Natural killer cell (primary cell): ENCODE measurements around the gene TBL1XR1. TPM values are rescaled to one million over a fixed set of nuclear protein-coding genes. Genes with fewer than 3 reads are reported as not detected.

ENCODE experiments used
- ATAC-seq, 3 donors: fragments of 150-1000 bp in 2 of 3; fragments of 200-7000 bp in 1 of 3; cut with Tn5 transposase; 1 replicate in 1 of 3; 2 replicates in 2 of 3; pipeline ENCODE4 v1.10.0; 2021; ENCODE audit warnings: mild to moderate bottlenecking in 2 of 3, moderate library complexity in 2 of 3
- DNase-seq, 2 donors: peaks; one replicate each; pipeline versions ENCODE4 v3.0.0 to v3.0.0-alpha.2; 2013 to 2021; ENCODE audit warnings: mixed read lengths in 1 of 2
- H3K27ac ChIP-seq: one replicate; pipeline ENCODE4 v1.5.1; 2013; ENCODE audit warnings: mild to moderate bottlenecking, low read length
- H3K27me3 ChIP-seq: one replicate; pipeline ENCODE4 v1.6.1; 2013; ENCODE audit warnings: low read length; ENCODE audit not compliant: control insufficient read depth, insufficient read depth
- H3K36me3 ChIP-seq: one replicate; pipeline ENCODE4 v1.6.1; 2013; ENCODE audit warnings: low read length; ENCODE audit not compliant: control insufficient read depth, insufficient read depth
- H3K4me1 ChIP-seq: one replicate; pipeline ENCODE4 v1.6.1; 2013; ENCODE audit warnings: low read length; ENCODE audit not compliant: control insufficient read depth, insufficient read depth
- H3K4me3 ChIP-seq: one replicate; pipeline ENCODE4 v1.5.1; 2013; ENCODE audit warnings: low read length
- H3K9me3 ChIP-seq: one replicate; pipeline ENCODE4 v1.6.1; 2013; ENCODE audit warnings: low read length; ENCODE audit not compliant: control insufficient read depth, insufficient read depth
- H3K27ac Mint-ChIP-seq, 2 donors: one replicate each; pipeline ENCODE4 v1.8.0; 2022; ENCODE audit warnings: mild to moderate bottlenecking in 2 of 2, mixed read lengths in 2 of 2, moderate library complexity in 1 of 2
- H3K27me3 Mint-ChIP-seq, 2 donors: one replicate each; pipeline ENCODE4 v1.8.0; 2022; ENCODE audit warnings: low read depth in 2 of 2, mixed read lengths in 2 of 2
- H3K36me3 Mint-ChIP-seq: one replicate; pipeline ENCODE4 v1.8.0; 2022; ENCODE audit warnings: mixed read lengths
- H3K4me1 Mint-ChIP-seq, 2 donors: one replicate each; pipeline ENCODE4 v1.8.0; 2022; ENCODE audit warnings: mixed read lengths in 2 of 2
- H3K4me3 Mint-ChIP-seq: one replicate; pipeline ENCODE4 v1.8.0; 2022; ENCODE audit warnings: mild to moderate bottlenecking, moderate library complexity, mixed read lengths
- H3K9me3 Mint-ChIP-seq, 2 donors: one replicate each; pipeline ENCODE4 v1.8.0; 2022; ENCODE audit warnings: mixed read lengths in 2 of 2
- WGBS: methylation state at CpG from one replicate; pipeline ENCODE4 v1.1.7; 2013; ENCODE audit warnings: missing lambda C conversion rate; ENCODE audit not compliant: insufficient coverage; 5-methylcytosine and 5-hydroxymethylcytosine counted together
- intact Hi-C: fragments of 100-400 bp; cut with micrococcal nuclease; formaldehyde crosslinking; loops from one replicate; pipeline ENCODE4 v1.14.2; 2022
- total RNA-seq, 4 donors: library from RNA; stranded (reverse); fragments of 120-200 nt in 1 of 4; gene quantifications; one replicate each; pipeline versions ENCODE4 v1.2.3 to v1.2.4, GENCODE V29; 2013 to 2022
- TF ChIP-seq, protein P1 (sequence below): fragments of 200-600 bp; IDR thresholded peaks from one replicate; pipeline ENCODE4 v1.8.0; 2022; ENCODE audit warnings: antibody characterized with exemption

Gene TBL1XR1
- total RNA-seq, 3 donors from 2014 or later (not counting 1 experiment from before 2014, with no cell fraction given): 74.6 to 118 (median 81.7) TPM

GRCh38 chr3:177109688-177110330 is 87.5 kb downstream of the TBL1XR1 start:
- peaks cover 13% of the 10 kb centered on the region for H3K4me1 ChIP-seq
- H3K4me3 Mint-ChIP-seq: no peak overlapping the region
- TF ChIP-seq, protein P1, sequence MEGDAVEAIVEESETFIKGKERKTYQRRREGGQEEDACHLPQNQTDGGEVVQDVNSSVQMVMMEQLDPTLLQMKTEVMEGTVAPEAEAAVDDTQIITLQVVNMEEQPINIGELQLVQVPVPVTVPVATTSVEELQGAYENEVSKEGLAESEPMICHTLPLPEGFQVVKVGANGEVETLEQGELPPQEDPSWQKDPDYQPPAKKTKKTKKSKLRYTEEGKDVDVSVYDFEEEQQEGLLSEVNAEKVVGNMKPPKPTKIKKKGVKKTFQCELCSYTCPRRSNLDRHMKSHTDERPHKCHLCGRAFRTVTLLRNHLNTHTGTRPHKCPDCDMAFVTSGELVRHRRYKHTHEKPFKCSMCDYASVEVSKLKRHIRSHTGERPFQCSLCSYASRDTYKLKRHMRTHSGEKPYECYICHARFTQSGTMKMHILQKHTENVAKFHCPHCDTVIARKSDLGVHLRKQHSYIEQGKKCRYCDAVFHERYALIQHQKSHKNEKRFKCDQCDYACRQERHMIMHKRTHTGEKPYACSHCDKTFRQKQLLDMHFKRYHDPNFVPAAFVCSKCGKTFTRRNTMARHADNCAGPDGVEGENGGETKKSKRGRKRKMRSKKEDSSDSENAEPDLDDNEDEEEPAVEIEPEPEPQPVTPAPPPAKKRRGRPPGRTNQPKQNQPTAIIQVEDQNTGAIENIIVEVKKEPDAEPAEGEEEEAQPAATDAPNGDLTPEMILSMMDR: no peak
- no peaks in the 10 kb centered on the region for H3K27me3 Mint-ChIP-seq
- H3K36me3 ChIP-seq: no peaks in the 10 kb centered on the region
- H3K9me3 Mint-ChIP-seq: no peaks in the 10 kb centered on the region
- DNase-seq: peak in 1 of 2 donors; percentile 65
- peak in 2 of 3 donors; percentile 36 to 65 for ATAC-seq
- H3K27ac Mint-ChIP-seq: peak overlapping the region; percentile 13 to 62
- intact Hi-C loops: no loop called here
- H3K36me3 Mint-ChIP-seq: no peaks in the 10 kb centered on the region
- no peak overlapping the region for H3K4me3 ChIP-seq
- H3K27me3 ChIP-seq: no peaks in the 10 kb centered on the region
- no peak overlapping the region for H3K27ac ChIP-seq
- WGBS: 22% methylated on average over 4 of the region's 5 CpGs
- H3K9me3 ChIP-seq: no peaks in the 10 kb centered on the region
- H3K4me1 Mint-ChIP-seq: peaks cover 55 to 69% of the 10 kb centered on the region in 2 donors

DNA sequence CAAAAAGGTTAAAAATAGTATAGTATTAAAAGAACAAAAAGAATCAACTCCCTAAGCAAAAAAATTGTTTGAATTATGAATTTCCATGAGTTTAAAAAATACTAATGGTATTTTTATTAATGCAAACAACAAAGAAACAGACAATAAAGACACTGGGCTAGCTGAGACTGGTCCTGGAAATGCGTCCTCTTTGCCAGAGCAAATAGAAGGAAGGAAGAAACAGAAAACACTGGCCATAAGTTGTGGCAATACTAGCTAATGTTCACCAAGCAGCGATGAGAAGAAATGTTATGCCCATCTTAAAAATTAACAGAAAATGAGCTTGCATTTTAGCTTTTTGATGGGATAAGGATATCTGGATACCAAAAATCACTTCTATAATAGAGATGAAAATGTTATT is 88.6 kb downstream of the TBL1XR1 start:
- no peaks in the 10 kb centered on the region for H3K27me3 ChIP-seq
- Mint-ChIP-seq H3K27ac (peak overlapping the region in 1 of 2 donors; percentile 49), H3K36me3 (no peaks in the 10 kb centered on the region), H3K27me3 (no peaks in the 10 kb centered on the region), H3K4me3 (peak overlapping the region; percentile 49), H3K4me1 (peaks cover 62 to 74% of the 10 kb centered on the region in 2 donors), H3K9me3 (no peaks in the 10 kb centered on the region)
- no peak overlapping the region for H3K4me3 ChIP-seq
- DNase-seq (no peak), ATAC-seq (no peak)
- H3K4me1 ChIP-seq: peaks cover 13% of the 10 kb centered on the region
- TF ChIP-seq, protein P1: no peak
- no peaks in the 10 kb centered on the region for H3K9me3 ChIP-seq
- WGBS: 96% methylated on average over 2 of the region's 2 CpGs
- no peaks in the 10 kb centered on the region for H3K36me3 ChIP-seq
- intact Hi-C loops: no loop called here
- H3K27ac ChIP-seq: no peak overlapping the region

GRCh38 chr3:177107461-177108239 is 89.6 kb downstream of the TBL1XR1 start:
- Histone ChIP-seq H3K27me3 (no peaks in the 10 kb centered on the region), H3K9me3 (no peaks in the 10 kb centered on the region), H3K36me3 (no peaks in the 10 kb centered on the region), H3K27ac (no peak overlapping the region), H3K4me3 (no peak overlapping the region), H3K4me1 (peaks cover 13% of the 10 kb centered on the region)
- no peaks in the 10 kb centered on the region for H3K9me3 Mint-ChIP-seq
- intact Hi-C loops: no loop called here
- H3K4me1 Mint-ChIP-seq: peaks cover 57 to 67% of the 10 kb centered on the region in 2 donors
- DNase-seq (no peak), ATAC-seq (no peak)
- no peaks in the 10 kb centered on the region for H3K36me3 Mint-ChIP-seq
- TF ChIP-seq, protein P1: no peak
- 85% methylated on average over 6 of the region's 6 CpGs for WGBS
- H3K27ac Mint-ChIP-seq: peak overlapping the region in 1 of 2 donors; percentile 11
- no peaks in the 10 kb centered on the region for H3K27me3 Mint-ChIP-seq
- H3K4me3 Mint-ChIP-seq: no peak overlapping the region
